Measurements from ENCODE around the gene C2CD5. TPM values are rescaled to one million over a fixed set of nuclear protein-coding genes. Genes with fewer than 3 reads are reported as not detected.

The C2CD5 gene
- total and polyA plus RNA-seq, 2 donors (not counting 1 experiment from before 2014, with no cell fraction given), result 26.6 to 37.7 TPM

DNA sequence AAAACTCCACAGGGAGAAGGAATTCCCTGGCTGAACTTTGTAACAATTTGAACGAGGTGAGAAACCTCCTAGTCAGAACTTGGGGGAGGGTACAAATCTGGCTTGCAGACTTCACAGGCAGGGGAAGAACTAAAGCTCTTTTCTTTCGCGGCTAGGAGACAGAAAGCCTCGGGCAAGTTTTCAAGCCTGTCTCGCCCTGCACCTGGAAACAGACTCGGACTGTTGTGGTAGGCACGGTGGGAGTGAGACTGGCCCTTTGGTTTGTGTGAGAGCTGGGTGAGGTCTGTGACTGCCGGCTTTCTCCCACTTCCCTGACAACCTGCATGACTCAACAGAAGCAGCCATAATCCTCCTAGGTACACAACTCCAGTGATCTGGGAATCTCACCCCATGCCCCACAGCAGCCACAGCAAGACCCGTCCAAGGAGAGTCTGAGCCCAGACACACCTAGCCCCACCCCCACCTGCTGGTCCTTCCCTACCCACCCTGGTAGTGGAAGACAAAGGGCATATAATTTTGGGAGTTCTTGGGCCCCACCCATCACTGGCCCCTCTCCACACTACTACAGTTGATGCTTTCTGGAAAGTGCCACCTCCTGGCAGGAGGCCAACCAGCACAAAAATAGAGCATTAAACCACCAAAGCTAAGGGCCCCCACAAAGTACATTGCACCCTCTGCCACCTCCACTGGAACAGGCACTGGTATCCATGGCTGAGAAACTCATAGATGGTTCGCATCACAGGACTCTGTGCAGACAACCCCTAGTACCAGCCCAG is 107.1 kb downstream of the C2CD5 start:
- Histone ChIP-seq H3K27me3 (ENCODE audit: control insufficient read depth, insufficient read depth, low read length) (no peaks in the 10 kb centered on the region), H3K9me3 (ENCODE audit: control insufficient read depth, insufficient read depth, low read depth, low read length) (no peaks in the 10 kb centered on the region), H3K4me2 (ENCODE audit: extremely low read depth, insufficient read depth, low read length) (no peak overlapping the region), H4K20me1 (ENCODE audit: control insufficient read depth, extremely low read depth, insufficient read depth, low read length) (no peaks in the 10 kb centered on the region), H3K4me3 (replicated peaks in 1 of 4; ENCODE audit: control extremely low read depth in 1 of 4, insufficient read depth in 1 of 4, low read depth in 3 of 4, low read length in 4 of 4) (no peak overlapping the region), H3K36me3 (ENCODE audit: control insufficient read depth, insufficient read depth, low read length) (no peaks in the 10 kb centered on the region), H3K9ac (ENCODE audit: insufficient read depth, low read length) (no peak overlapping the region), H3K27ac (ENCODE audit: insufficient read depth, low read length) (no peak overlapping the region), H3K79me2 (ENCODE audit: control insufficient read depth, insufficient read depth, low read length) (no peaks in the 10 kb centered on the region), H3K4me1 (ENCODE audit: control insufficient read depth, extremely low read depth, insufficient read depth, low read length) (no peaks in the 10 kb centered on the region), H2AFZ (ENCODE audit: low read length) (no peak overlapping the region)
- peak in 1 of 2 donors; percentile 10 for DNase-seq (ENCODE audit: low read depth in 2 of 2)
- no peak for TF ChIP-seq EZH2 (IDR thresholded peaks at IDR 0.05; ENCODE audit: low read length, missing control alignments)
- TF ChIP-seq, protein P1, sequence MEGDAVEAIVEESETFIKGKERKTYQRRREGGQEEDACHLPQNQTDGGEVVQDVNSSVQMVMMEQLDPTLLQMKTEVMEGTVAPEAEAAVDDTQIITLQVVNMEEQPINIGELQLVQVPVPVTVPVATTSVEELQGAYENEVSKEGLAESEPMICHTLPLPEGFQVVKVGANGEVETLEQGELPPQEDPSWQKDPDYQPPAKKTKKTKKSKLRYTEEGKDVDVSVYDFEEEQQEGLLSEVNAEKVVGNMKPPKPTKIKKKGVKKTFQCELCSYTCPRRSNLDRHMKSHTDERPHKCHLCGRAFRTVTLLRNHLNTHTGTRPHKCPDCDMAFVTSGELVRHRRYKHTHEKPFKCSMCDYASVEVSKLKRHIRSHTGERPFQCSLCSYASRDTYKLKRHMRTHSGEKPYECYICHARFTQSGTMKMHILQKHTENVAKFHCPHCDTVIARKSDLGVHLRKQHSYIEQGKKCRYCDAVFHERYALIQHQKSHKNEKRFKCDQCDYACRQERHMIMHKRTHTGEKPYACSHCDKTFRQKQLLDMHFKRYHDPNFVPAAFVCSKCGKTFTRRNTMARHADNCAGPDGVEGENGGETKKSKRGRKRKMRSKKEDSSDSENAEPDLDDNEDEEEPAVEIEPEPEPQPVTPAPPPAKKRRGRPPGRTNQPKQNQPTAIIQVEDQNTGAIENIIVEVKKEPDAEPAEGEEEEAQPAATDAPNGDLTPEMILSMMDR (conservative IDR thresholded peaks at IDR 0.05 in 1 of 2, IDR thresholded peaks at IDR 0.05 in 1 of 2; ENCODE audit: low read depth in 1 of 2, low read length in 2 of 2), result no peak

DNA sequence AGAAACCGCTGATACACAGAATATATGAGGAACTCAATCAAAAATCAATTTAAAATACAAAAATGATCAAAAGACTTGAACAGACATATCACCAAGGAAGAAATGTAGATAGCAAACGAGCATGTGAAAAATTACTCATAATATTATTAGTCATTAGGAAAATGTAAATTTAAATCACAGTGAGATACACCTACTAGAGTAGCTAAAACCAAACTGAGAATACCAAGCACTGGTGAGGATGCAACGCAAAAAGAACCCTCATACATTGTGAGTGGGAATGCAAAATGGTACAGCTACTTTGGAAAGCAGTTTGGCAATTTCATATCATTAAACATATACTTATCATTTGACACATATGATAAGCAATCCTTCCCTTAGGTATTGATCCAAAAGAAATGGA is 108.8 kb downstream of the C2CD5 start:
- Histone ChIP-seq H3K27me3 (ENCODE audit: control insufficient read depth, insufficient read depth, low read length) (no peaks in the 10 kb centered on the region), H3K4me1 (ENCODE audit: control insufficient read depth, extremely low read depth, insufficient read depth, low read length) (no peaks in the 10 kb centered on the region), H3K9ac (ENCODE audit: insufficient read depth, low read length) (no peak overlapping the region), H3K9me3 (ENCODE audit: control insufficient read depth, insufficient read depth, low read depth, low read length) (no peaks in the 10 kb centered on the region), H3K79me2 (ENCODE audit: control insufficient read depth, insufficient read depth, low read length) (no peaks in the 10 kb centered on the region), H3K4me3 (replicated peaks in 1 of 4; ENCODE audit: control extremely low read depth in 1 of 4, insufficient read depth in 1 of 4, low read depth in 3 of 4, low read length in 4 of 4) (no peak overlapping the region), H2AFZ (ENCODE audit: low read length) (no peak overlapping the region), H3K27ac (ENCODE audit: insufficient read depth, low read length) (no peak overlapping the region), H3K4me2 (ENCODE audit: extremely low read depth, insufficient read depth, low read length) (no peak overlapping the region), H3K36me3 (ENCODE audit: control insufficient read depth, insufficient read depth, low read length) (no peaks in the 10 kb centered on the region), H4K20me1 (ENCODE audit: control insufficient read depth, extremely low read depth, insufficient read depth, low read length) (no peaks in the 10 kb centered on the region)
- no peak for DNase-seq (ENCODE audit: low read depth in 2 of 2)
- no peak for TF ChIP-seq EZH2 (IDR thresholded peaks at IDR 0.05; ENCODE audit: low read length, missing control alignments)
- TF ChIP-seq, protein P1 (conservative IDR thresholded peaks at IDR 0.05 in 1 of 2, IDR thresholded peaks at IDR 0.05 in 1 of 2; ENCODE audit: low read depth in 1 of 2, low read length in 2 of 2), result no peak

DNA sequence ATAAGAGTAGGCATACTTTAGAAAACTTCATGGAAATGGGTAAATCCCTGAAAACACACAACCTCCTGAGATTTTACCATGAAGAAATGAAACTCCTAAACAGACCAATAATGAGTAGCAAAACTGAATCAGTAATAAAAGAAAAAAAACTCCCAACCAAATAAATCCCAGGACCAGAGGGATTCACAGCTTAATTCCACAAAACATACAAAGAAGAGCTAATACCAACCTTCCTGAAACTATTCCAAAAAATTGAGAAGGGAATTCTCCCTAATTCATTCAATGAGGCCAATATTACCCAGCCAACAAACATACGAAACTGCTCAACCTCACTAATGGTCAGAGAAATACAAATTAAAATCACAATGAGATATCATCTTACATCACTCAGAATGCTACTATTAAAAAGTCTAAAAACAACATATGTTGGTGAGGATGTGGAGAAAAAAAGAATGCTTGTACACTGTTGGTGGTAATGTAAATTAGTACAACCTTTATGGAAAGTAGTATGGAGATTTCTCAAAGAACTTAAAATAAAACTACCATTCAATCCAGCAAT is 112.6 kb downstream of the C2CD5 start:
- Histone ChIP-seq H3K27ac (ENCODE audit: insufficient read depth, low read length) (no peak overlapping the region), H3K9ac (ENCODE audit: insufficient read depth, low read length) (no peak overlapping the region), H3K79me2 (ENCODE audit: control insufficient read depth, insufficient read depth, low read length) (no peaks in the 10 kb centered on the region), H4K20me1 (ENCODE audit: control insufficient read depth, extremely low read depth, insufficient read depth, low read length) (no peaks in the 10 kb centered on the region), H3K9me3 (ENCODE audit: control insufficient read depth, insufficient read depth, low read depth, low read length) (no peaks in the 10 kb centered on the region), H3K4me3 (replicated peaks in 1 of 4; ENCODE audit: control extremely low read depth in 1 of 4, insufficient read depth in 1 of 4, low read depth in 3 of 4, low read length in 4 of 4) (no peak overlapping the region), H3K27me3 (ENCODE audit: control insufficient read depth, insufficient read depth, low read length) (no peaks in the 10 kb centered on the region), H3K4me1 (ENCODE audit: control insufficient read depth, extremely low read depth, insufficient read depth, low read length) (no peaks in the 10 kb centered on the region), H2AFZ (ENCODE audit: low read length) (peak overlapping the region; percentile 4), H3K4me2 (ENCODE audit: extremely low read depth, insufficient read depth, low read length) (peak overlapping the region; percentile 35), H3K36me3 (ENCODE audit: control insufficient read depth, insufficient read depth, low read length) (no peaks in the 10 kb centered on the region)
- DNase-seq (ENCODE audit: low read depth in 2 of 2), result no peak
- no peak for TF ChIP-seq EZH2 (IDR thresholded peaks at IDR 0.05; ENCODE audit: low read length, missing control alignments)
- TF ChIP-seq, protein P1 (conservative IDR thresholded peaks at IDR 0.05 in 1 of 2, IDR thresholded peaks at IDR 0.05 in 1 of 2; ENCODE audit: low read depth in 1 of 2, low read length in 2 of 2), result no peak
